SK-N-DZ (cell line): ENCODE measurements around the gene TMEM45A. TPM values are rescaled to one million over a fixed set of nuclear protein-coding genes. Genes with fewer than 3 reads are reported as not detected.
"Not testable (repeated sequence)": the region's sequence is repeated elsewhere in the genome, so short reads cannot be mapped to it uniquely, and the experiment has no call there.

Source experiments
- DNase-seq: peaks from one replicate; pipeline ENCODE4 v3.0.0-alpha.2; 2015; ENCODE audit warnings: low spot score
- polyA plus RNA-seq, 2 experiments: library from polyadenylated mRNA; depleted of rRNA; stranded (reverse); fragments of >200 nt; gene quantifications; 2 replicates each; pipeline ENCODE4 v1.2.3, GENCODE V29; 2014

TMEM45A gene
- not detected in 2 replicates for polyA plus RNA-seq (2014; cell fraction: cytosol; rRNA removed)
- polyA plus RNA-seq (2014; cell fraction: nucleus; rRNA removed): not detected in 2 replicates

- peak; percentile 90 for DNase-seq
Observed at GRCh38 chr3:100492059-100493006, at the start of gene TMEM45A. TSS of gene TMEM45A (plus strand) at chr3:100492619. CDS start at chr3:100555212, 62,593 bp downstream.

- no peak for DNase-seq
Observed at GRCh38 chr3:100443690-100444089, 48.7 kb upstream of the TMEM45A start.

- DNase-seq: not testable (repeated sequence)
Observed at GRCh38 chr3:100447067-100447466, 45.4 kb upstream of the TMEM45A start.

GRCh38 chr3:100448079-100448478 is 44.3 kb upstream of the TMEM45A start:
- DNase-seq: no peak

GRCh38 chr3:100449214-100449613 is 43.2 kb upstream of the TMEM45A start:
- DNase-seq: no peak

GRCh38 chr3:100454677-100455076 is 37.7 kb upstream of the TMEM45A start:
- no peak for DNase-seq

- DNase-seq: no peak
Observed at GRCh38 chr3:100455841-100456550, 36.4 kb upstream of the TMEM45A start.

- DNase-seq: no peak
Observed at GRCh38 chr3:100456745-100457144, 35.7 kb upstream of the TMEM45A start.

GRCh38 chr3:100457811-100458210 is 34.6 kb upstream of the TMEM45A start:
- no peak for DNase-seq

- no peak for DNase-seq
Observed at GRCh38 chr3:100458814-100459213, 33.6 kb upstream of the TMEM45A start.

- DNase-seq: peak; percentile 54
Observed at GRCh38 chr3:100463002-100463401, 29.4 kb upstream of the TMEM45A start.

GRCh38 chr3:100463646-100464155 is 28.7 kb upstream of the TMEM45A start:
- DNase-seq: no peak

- no peak for DNase-seq
Observed at GRCh38 chr3:100465892-100466777, 26.3 kb upstream of the TMEM45A start.

GRCh38 chr3:100467133-100467532 is 25.3 kb upstream of the TMEM45A start:
- no peak for DNase-seq

- no peak for DNase-seq
Observed at GRCh38 chr3:100468676-100469075, 23.7 kb upstream of the TMEM45A start.

- no peak for DNase-seq
Observed at GRCh38 chr3:100470951-100471350, 21.5 kb upstream of the TMEM45A start.

GRCh38 chr3:100471444-100471843 is 21.0 kb upstream of the TMEM45A start:
- no peak for DNase-seq

GRCh38 chr3:100477851-100478360 is 14.5 kb upstream of the TMEM45A start:
- not testable (repeated sequence) for DNase-seq

- DNase-seq: not testable (repeated sequence)
Observed at GRCh38 chr3:100478521-100478920, 13.9 kb upstream of the TMEM45A start.

- no peak for DNase-seq
Observed at GRCh38 chr3:100480081-100480480, 12.3 kb upstream of the TMEM45A start.

GRCh38 chr3:100482176-100482575 is 10.2 kb upstream of the TMEM45A start:
- no peak for DNase-seq
